Muscle of leg (tissue), 11 donors: ENCODE data around the gene TMEM164. TPM values are rescaled to one million over a fixed set of nuclear protein-coding genes. Genes with fewer than 3 reads are reported as not detected.

Source experiments
- DNase-seq: peaks from one replicate; pipeline ENCODE4 v3.0.0; 2013
- H3K27ac ChIP-seq: one replicate; pipeline ENCODE4 v1.5.1; 2013; ENCODE audit warnings: mild to moderate bottlenecking, low read length, control low read depth
- H3K27me3 ChIP-seq: one replicate; pipeline ENCODE4 v1.6.1; 2013; ENCODE audit warnings: low read length; ENCODE audit not compliant: control insufficient read depth, insufficient read depth
- H3K36me3 ChIP-seq: one replicate; pipeline ENCODE4 v1.6.1; 2013; ENCODE audit warnings: low read length; ENCODE audit not compliant: control insufficient read depth, insufficient read depth
- H3K4me1 ChIP-seq: one replicate; pipeline ENCODE4 v1.6.1; 2013; ENCODE audit warnings: low read length; ENCODE audit not compliant: control insufficient read depth, insufficient read depth
- H3K4me3 ChIP-seq: one replicate; pipeline ENCODE4 v1.5.1; 2013; ENCODE audit warnings: low read length, control low read depth
- H3K9me3 ChIP-seq: replicated peaks from 2 replicates; pipeline ENCODE4 v1.6.1; 2013; ENCODE audit warnings: low read depth, low read length; ENCODE audit not compliant: control insufficient read depth
- WGBS: methylation state at CpG from one replicate; pipeline ENCODE4 v1.1.5; 2013; ENCODE audit warnings: missing lambda C conversion rate; ENCODE audit not compliant: insufficient coverage; 5-methylcytosine and 5-hydroxymethylcytosine counted together
- polyA plus RNA-seq, 8 donors: library from polyadenylated mRNA; unstranded; fragments of 120-200 nt; gene quantifications; one replicate each; pipeline versions ENCODE4 v1.2.1 to v1.2.3, GENCODE V29; 2013; ENCODE audit warnings: inconsistent platforms in 1 of 8, low replicate concordance in 1 of 8; ENCODE audit not compliant: insufficient read length in 8 of 8, insufficient read depth in 1 of 8
- total RNA-seq: library from RNA; stranded (reverse); fragments of 120-200 nt; gene quantifications from one replicate; pipeline ENCODE4 v1.2.4, GENCODE V29; 2013

Gene TMEM164
- total and polyA plus RNA-seq, 9 donors = 17.9 to 33.5 (median 26.3) TPM

DNA sequence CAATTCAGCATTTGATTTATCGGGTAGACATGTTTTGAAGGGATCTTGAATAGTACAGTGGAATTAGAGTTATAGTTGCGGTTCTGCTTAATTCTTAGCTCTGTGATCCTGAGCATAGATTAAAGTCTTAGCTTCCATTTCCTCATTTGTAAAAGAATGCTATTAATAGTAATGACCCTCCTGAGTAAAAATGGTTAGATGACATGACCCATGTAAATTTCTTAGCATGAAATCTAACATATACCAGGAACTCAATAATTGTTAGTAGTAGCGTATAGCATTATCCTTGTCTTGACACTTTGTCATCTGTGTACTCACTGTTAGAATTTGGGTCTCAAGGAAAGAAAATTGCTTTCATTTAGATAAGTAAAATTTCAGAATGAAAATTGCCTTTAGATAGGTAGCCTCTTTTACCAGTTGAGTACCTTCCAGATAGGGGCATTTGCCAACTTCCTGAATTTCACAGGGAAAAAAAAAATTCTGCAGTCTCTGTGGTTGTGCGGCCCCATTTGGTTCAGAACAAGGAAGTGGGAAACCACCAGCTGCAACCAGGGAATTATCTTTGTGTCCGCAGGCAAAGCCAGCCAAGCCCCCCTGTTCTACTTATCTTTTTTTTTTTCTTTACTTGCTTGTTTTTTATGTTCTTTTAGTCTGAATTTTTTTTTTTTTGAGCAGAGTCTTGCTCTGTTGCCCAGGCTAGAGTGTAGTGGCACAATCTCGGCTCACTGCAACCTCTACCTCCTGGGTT lies 86.9 kb downstream of the TMEM164 start:
- H3K27me3 ChIP-seq = peaks cover 5% of the 10 kb centered on the region
- H3K4me1 ChIP-seq = no peaks in the 10 kb centered on the region
- H3K36me3 ChIP-seq = no peaks in the 10 kb centered on the region
- no peaks in the 10 kb centered on the region for H3K9me3 ChIP-seq
- H3K27ac ChIP-seq = no peak overlapping the region
- DNase-seq = peak; percentile 25
- 88% methylated on average over 1 of the region's 6 CpGs for whole genome bisulfite sequencing
- no peak overlapping the region for H3K4me3 ChIP-seq

DNA sequence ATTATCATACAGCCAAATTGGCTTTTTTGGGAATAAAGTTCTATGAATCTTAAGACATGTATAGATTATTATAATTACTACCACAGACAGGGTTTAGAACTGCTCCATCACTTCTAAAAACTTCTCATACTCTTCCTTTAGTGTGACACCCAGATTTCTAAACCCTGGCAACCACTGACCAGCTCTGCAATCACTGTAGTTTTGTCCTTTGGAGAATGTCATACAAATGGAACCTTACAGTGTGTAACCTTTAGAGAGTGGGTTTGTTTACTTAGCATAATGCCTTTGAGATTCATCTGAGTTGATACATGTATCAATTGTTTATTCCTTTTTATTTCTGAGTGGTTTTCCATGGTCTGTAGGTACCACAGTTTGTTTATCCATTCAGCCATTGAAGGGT lies 95.0 kb downstream of the TMEM164 start:
- Histone ChIP-seq H3K4me1 (no peaks in the 10 kb centered on the region), H3K27ac (no peak overlapping the region), H3K4me3 (no peak overlapping the region), H3K36me3 (no peaks in the 10 kb centered on the region), H3K27me3 (peaks cover 4% of the 10 kb centered on the region), H3K9me3 (no peaks in the 10 kb centered on the region)
- no peak for DNase-seq

DNA sequence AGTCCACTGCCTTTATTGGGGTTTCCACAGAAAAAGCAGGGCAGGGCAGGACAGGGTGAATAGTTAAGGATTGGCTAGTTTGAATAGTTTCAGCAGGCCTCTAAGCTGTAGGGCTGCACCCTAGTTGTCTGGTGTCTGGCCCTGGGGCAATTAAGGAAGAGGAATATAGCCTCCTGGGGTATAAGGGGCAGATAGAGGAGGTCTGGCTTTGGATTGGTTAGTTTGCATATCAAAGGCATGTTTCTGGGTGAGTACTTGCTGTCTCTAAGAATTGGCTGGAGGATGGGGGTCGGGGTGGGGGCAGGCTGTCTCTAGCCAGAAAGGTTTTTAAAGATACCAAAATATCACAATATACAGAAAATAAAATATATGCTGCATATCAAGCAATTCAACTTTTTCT lies 100.4 kb downstream of the TMEM164 start:
- Histone ChIP-seq H3K9me3 (no peaks in the 10 kb centered on the region), H3K27ac (no peak overlapping the region), H3K4me3 (no peak overlapping the region), H3K36me3 (no peaks in the 10 kb centered on the region), H3K4me1 (no peaks in the 10 kb centered on the region), H3K27me3 (peaks cover 12% of the 10 kb centered on the region)
- no peak for DNase-seq
- WGBS = no CpG with 5 or more reads among the region's 1 CpG

DNA sequence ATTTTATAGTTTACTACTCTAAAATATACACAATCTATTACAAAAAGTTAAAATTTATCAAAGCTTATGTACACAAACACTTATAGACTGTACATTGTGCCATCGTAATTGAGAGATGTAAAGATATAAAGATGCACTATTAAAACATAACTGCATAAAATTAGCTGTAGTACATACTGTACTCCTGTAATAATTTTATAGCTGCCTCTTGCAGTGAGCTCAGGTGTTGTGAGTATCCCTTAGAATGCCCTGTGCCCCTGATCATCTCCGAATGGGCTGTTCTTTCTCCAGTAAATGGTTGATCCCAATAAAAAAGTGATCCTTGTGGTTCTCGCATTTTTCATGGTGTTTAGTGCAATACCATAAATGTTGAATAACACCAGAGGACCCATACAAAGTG lies 101.2 kb downstream of the TMEM164 start:
- Histone ChIP-seq H3K4me1 (no peaks in the 10 kb centered on the region), H3K27me3 (peaks cover 12% of the 10 kb centered on the region), H3K9me3 (no peaks in the 10 kb centered on the region), H3K36me3 (no peaks in the 10 kb centered on the region), H3K27ac (no peak overlapping the region), H3K4me3 (no peak overlapping the region)
- no peak for DNase-seq
- no CpG with 5 or more reads among the region's 3 CpGs for WGBS

DNA sequence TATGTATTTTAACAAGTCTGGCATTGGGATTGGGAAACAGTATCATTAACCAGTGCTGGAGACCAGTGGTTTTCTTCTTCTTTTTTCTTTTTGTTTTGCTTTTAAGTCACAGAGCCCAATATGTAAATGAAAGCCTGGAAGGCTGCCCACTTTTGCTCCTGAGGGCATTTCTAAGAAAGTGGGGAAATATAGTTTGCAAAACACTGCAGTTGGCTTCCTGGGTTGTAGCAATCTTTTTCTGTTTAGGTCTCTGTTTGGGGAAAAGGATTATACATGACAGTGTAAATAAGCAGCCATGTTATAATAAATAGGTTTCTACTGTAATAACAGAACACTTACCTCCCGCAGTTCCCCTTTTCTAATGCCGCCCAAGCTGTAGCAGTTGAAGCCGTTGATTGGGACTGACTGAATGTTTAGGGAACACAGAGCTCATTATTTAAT lies 105.5 kb downstream of the TMEM164 start:
- Histone ChIP-seq H3K4me1 (no peaks in the 10 kb centered on the region), H3K36me3 (peaks cover 5% of the 10 kb centered on the region), H3K9me3 (no peaks in the 10 kb centered on the region), H3K4me3 (no peak overlapping the region), H3K27me3 (peaks cover 14% of the 10 kb centered on the region), H3K27ac (no peak overlapping the region)
- WGBS = no CpG with 5 or more reads among the region's 3 CpGs
- peak; percentile 21 for DNase-seq

DNA sequence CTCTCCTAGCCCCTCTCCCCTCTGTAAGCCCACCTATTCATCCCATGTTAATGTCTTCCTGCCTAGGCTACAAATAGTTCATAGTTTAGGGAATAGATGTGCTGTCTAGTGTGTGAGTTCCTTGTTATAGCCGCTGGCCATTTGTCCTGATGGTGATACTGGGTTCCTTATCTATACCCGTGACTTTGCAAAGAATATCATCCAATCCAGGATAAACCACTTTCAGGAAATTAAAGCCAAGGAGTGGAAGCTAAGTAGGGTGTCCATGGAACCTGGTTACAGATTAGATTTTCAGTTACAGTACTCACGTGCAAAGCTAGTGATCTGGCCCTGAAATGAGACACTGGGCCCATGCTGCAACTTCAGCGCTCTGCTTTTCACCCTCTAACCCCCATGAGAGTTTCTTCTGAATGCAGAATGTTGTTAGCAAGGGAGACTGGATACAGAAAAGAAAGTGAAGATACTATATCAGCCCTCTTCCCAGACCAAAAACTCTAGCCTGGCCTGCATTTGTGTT lies 111.4 kb downstream of the TMEM164 start:
- H3K27ac ChIP-seq = no peak overlapping the region
- no CpG with 5 or more reads among the region's 4 CpGs for WGBS
- H3K27me3 ChIP-seq = peaks cover 11% of the 10 kb centered on the region
- H3K4me1 ChIP-seq = no peaks in the 10 kb centered on the region
- DNase-seq = no peak
- no peak overlapping the region for H3K4me3 ChIP-seq
- H3K36me3 ChIP-seq = peaks cover 5% of the 10 kb centered on the region
- no peaks in the 10 kb centered on the region for H3K9me3 ChIP-seq

DNA sequence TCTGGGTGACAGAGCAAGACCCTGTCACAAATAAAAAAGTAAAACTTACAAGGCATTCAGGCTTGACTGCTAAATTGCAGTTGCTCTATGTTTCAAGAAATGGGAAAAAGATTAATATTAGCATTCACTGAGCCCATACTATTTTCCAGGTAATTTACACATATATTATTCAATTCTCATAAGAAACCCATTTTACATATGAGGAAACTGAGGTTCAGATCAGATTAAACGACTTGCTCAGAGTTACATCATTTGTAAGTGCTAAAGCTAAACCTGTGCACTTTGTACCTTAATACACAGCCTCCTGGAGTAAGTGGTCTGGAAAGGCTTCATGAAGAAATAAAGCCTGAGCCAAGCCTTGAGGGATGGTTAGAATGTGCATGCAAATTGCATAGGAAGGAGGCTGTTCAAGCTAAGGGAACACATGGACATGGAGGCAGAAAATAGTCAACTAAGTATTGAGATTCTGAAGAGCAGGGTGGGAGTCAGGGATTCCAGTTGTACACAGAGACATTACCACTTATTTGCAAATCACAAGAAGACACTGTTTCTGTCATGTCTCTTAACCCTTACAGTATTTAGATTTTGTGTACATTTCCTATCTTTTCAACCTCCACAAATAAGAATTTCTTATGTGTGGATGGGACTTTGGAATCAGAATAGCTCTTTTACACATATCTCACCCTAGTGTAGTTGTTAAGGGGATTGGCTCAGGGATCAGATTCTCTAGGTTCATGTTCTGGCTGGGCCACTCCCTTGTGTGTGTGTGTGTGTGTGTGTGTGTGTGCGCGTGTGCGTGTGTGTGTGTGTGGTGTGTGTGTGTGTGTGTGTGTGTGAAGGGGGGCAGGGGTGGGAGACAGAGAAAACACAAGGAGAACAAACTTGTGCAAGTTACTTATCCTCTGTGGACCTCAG lies 113.4 kb downstream of the TMEM164 start:
- no peaks in the 10 kb centered on the region for H3K36me3 ChIP-seq
- no peaks in the 10 kb centered on the region for H3K9me3 ChIP-seq
- no peak overlapping the region for H3K4me3 ChIP-seq
- H3K27me3 ChIP-seq = peaks cover 2% of the 10 kb centered on the region
- WGBS = no CpG with 5 or more reads among the region's 4 CpGs
- H3K27ac ChIP-seq = no peak overlapping the region
- no peak for DNase-seq
- H3K4me1 ChIP-seq = no peaks in the 10 kb centered on the region

DNA sequence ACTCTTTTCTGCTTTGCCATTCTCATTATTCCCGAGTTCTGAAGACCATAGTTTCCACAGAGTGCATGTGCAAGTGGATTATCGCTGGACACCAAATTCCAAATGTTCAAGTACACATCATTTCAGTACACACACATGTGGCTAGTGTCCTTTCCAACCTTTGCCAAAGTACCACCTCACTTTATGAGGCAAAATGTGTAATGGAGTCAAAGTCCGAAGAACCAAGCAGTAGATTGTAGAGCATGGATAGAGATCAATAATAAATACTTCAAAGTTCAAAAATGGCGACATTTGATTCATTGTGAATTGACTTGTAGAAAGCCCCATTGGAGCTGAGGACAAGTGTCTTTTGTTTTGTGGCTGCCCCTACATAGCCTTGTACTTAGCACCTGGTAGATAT lies 115.6 kb downstream of the TMEM164 start:
- H3K9me3 ChIP-seq = no peaks in the 10 kb centered on the region
- WGBS = no CpG with 5 or more reads among the region's 4 CpGs
- no peak overlapping the region for H3K4me3 ChIP-seq
- H3K36me3 ChIP-seq = no peaks in the 10 kb centered on the region
- H3K27ac ChIP-seq = no peak overlapping the region
- H3K27me3 ChIP-seq = peaks cover 5% of the 10 kb centered on the region
- DNase-seq = no peak
- H3K4me1 ChIP-seq = no peaks in the 10 kb centered on the region

DNA sequence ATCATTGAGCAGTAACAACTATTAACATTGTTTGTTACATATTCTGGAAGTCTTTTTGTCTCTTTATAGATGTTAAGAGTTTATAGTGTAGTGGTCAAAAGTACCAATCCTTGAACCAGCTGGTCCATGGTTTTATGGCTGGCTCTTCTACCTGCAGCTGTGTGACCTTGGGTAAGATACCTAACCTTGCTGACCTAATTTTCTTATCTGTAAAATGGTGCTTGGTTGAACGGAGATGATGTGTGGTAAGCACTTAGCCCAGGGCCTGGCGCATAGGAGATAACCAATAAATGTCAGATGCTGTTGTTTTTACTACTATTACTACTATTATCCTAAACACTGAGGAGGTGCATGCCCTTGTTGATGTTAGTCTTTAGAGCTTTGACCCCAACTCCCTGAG lies 116.6 kb downstream of the TMEM164 start:
- no peaks in the 10 kb centered on the region for H3K4me1 ChIP-seq
- peaks cover 10% of the 10 kb centered on the region for H3K27me3 ChIP-seq
- H3K36me3 ChIP-seq = no peaks in the 10 kb centered on the region
- no peak for DNase-seq
- no CpG with 5 or more reads among the region's 2 CpGs for WGBS
- H3K27ac ChIP-seq = no peak overlapping the region
- no peak overlapping the region for H3K4me3 ChIP-seq
- H3K9me3 ChIP-seq = no peaks in the 10 kb centered on the region

DNA sequence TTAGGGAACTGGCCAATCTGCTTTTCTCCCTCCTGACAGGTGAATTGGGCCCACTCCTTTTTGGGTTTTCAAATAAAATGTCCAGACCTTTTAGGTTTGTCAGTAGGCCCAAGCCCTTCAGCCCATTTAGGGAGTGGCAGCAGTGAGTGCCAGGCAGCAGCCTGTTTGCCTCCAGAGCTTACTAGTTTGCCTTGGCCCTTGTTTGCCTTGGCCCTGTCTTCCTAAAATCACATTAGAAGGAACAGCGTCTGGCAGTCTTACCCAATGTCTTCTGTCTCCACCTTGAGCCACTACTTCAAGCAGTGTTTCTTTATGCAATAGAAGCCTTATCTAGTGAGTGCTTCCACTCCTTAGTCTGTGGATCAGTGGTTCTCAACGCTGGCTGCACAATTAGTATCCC lies 117.1 kb downstream of the TMEM164 start:
- Histone ChIP-seq H3K9me3 (no peaks in the 10 kb centered on the region), H3K27me3 (peaks cover 10% of the 10 kb centered on the region), H3K4me3 (no peak overlapping the region), H3K4me1 (no peaks in the 10 kb centered on the region), H3K27ac (no peak overlapping the region), H3K36me3 (no peaks in the 10 kb centered on the region)
- no CpG with 5 or more reads among the region's 2 CpGs for WGBS
- DNase-seq = no peak
